HEK293 (cell line): ENCODE data around the gene RIC8B.

Experiments
- EGR2 ChIP-seq: fragments of 450-650 bp; formaldehyde crosslinking; IDR thresholded peaks from 2 replicates; pipeline ENCODE4 v1.5.1; 2016; ENCODE audit warnings: low read depth, missing biosample characterization, missing genetic modification characterization
- HOXA7 ChIP-seq: sonication (generic); formaldehyde crosslinking; IDR thresholded peaks from 2 replicates; pipeline ENCODE4 v1.8.1; 2022; ENCODE audit warnings: missing genetic modification reagents, borderline replicate concordance
- HOXC10 ChIP-seq: sonication (generic); formaldehyde crosslinking; IDR thresholded peaks from 2 replicates; pipeline ENCODE4 v1.8.1; 2023; ENCODE audit warnings: mild to moderate bottlenecking, missing genetic modification reagents
- KLF7 ChIP-seq: fragments of 450-650 bp; formaldehyde crosslinking; IDR thresholded peaks from 2 replicates; pipeline ENCODE4 v1.5.1; 2016; ENCODE audit warnings: missing biosample characterization, missing genetic modification characterization, borderline replicate concordance
- KLF9 ChIP-seq: fragments of 450-650 bp; formaldehyde crosslinking; IDR thresholded peaks from 2 replicates; pipeline ENCODE4 v1.5.1; 2016; ENCODE audit warnings: missing biosample characterization, missing genetic modification characterization, low read depth
- MEIS1 ChIP-seq: sonication (generic); formaldehyde crosslinking; IDR thresholded peaks from 2 replicates; pipeline ENCODE4 v1.8.1; 2022; ENCODE audit warnings: missing genetic modification reagents, mild to moderate bottlenecking, borderline replicate concordance
- MYNN ChIP-seq: fragments of 450-650 bp; formaldehyde crosslinking; IDR thresholded peaks from 2 replicates; pipeline ENCODE4 v1.5.1; 2016; ENCODE audit warnings: missing biosample characterization, missing genetic modification characterization, borderline replicate concordance
- PRDM1 ChIP-seq: fragments of 450-650 bp; formaldehyde crosslinking; IDR thresholded peaks from 2 replicates; pipeline ENCODE4; 2016; ENCODE audit warnings: missing biosample characterization, missing genetic modification characterization
- PRDM2 ChIP-seq: fragments of 450-650 bp; formaldehyde crosslinking; IDR thresholded peaks from 2 replicates; pipeline ENCODE4 v1.5.1; 2016; ENCODE audit warnings: missing biosample characterization, missing genetic modification characterization, borderline replicate concordance
- SP7 ChIP-seq: fragments of 450-650 bp; formaldehyde crosslinking; IDR thresholded peaks from 2 replicates; pipeline ENCODE4 v1.5.1; 2016; ENCODE audit warnings: missing biosample characterization, missing genetic modification characterization
- TRIM28 ChIP-seq: IDR thresholded peaks from 2 replicates; pipeline ENCODE4 v1.6.1; 2011; ENCODE audit warnings: low read length, control low read depth, borderline replicate concordance
- ZFP41 ChIP-seq: fragments of 450-650 bp; formaldehyde crosslinking; IDR thresholded peaks from 2 replicates; pipeline ENCODE4 v1.5.1; 2016; ENCODE audit warnings: missing biosample characterization, missing genetic modification characterization, borderline replicate concordance
- ZNF174 ChIP-seq: fragments of 450-650 bp; formaldehyde crosslinking; IDR thresholded peaks from 2 replicates; pipeline ENCODE4 v1.5.0; 2017; ENCODE audit warnings: missing biosample characterization, mild to moderate bottlenecking, missing genetic modification characterization
- ZNF184 ChIP-seq: fragments of 450-650 bp; IDR thresholded peaks from 2 replicates; pipeline ENCODE4 v1.5.1; 2018; ENCODE audit warnings: missing biosample characterization, mild to moderate bottlenecking, missing genetic modification characterization
- ZNF292 ChIP-seq: fragments of 450-650 bp; formaldehyde crosslinking; IDR thresholded peaks from 2 replicates; pipeline ENCODE4 v1.5.1; 2016; ENCODE audit warnings: low read depth, missing biosample characterization, missing genetic modification characterization, borderline replicate concordance
- ZNF302 ChIP-seq: fragments of 450-650 bp; formaldehyde crosslinking; IDR thresholded peaks from 2 replicates; pipeline ENCODE4 v1.5.1; 2016; ENCODE audit warnings: missing biosample characterization, missing genetic modification characterization, low read depth
- ZNF398 ChIP-seq: fragments of 450-650 bp; formaldehyde crosslinking; IDR thresholded peaks from 2 replicates; pipeline ENCODE4 v1.5.1; 2017; ENCODE audit warnings: missing biosample characterization, missing genetic modification characterization
- ZNF423 ChIP-seq: fragments of 450-650 bp; formaldehyde crosslinking; IDR thresholded peaks from 2 replicates; pipeline ENCODE4 v1.5.1; 2016; ENCODE audit warnings: missing biosample characterization, missing genetic modification characterization
- ZNF513 ChIP-seq: fragments of 450-650 bp; IDR thresholded peaks from 2 replicates; pipeline ENCODE4 v1.5.1; 2018; ENCODE audit warnings: missing biosample characterization, missing genetic modification characterization
- ZNF544 ChIP-seq: fragments of 450-650 bp; formaldehyde crosslinking; IDR thresholded peaks from 2 replicates; pipeline ENCODE4 v1.5.0; 2017; ENCODE audit warnings: missing biosample characterization, missing genetic modification characterization
- ZNF624 ChIP-seq: fragments of 450-650 bp; formaldehyde crosslinking; IDR thresholded peaks from 2 replicates; pipeline ENCODE4 v1.5.1; 2017; ENCODE audit warnings: missing biosample characterization, missing genetic modification characterization
- ZNF626 ChIP-seq: fragments of 450-650 bp; sonication (Bioruptor Pico); formaldehyde crosslinking; IDR thresholded peaks from 2 replicates; pipeline ENCODE4 v1.5.1; 2018; ENCODE audit warnings: missing biosample characterization, missing genetic modification characterization, inconsistent platforms
- ZNF645 ChIP-seq: fragments of 450-650 bp; formaldehyde crosslinking; IDR thresholded peaks from 2 replicates; pipeline ENCODE4; 2016; ENCODE audit warnings: missing biosample characterization, missing genetic modification characterization
- ZNF677 ChIP-seq: fragments of 450-650 bp; IDR thresholded peaks from 2 replicates; pipeline ENCODE4 v1.5.0; 2018; ENCODE audit warnings: missing biosample characterization, mild to moderate bottlenecking, missing genetic modification characterization, moderate library complexity
- ZNF777 ChIP-seq: fragments of 450-650 bp; formaldehyde crosslinking; IDR thresholded peaks from 2 replicates; pipeline ENCODE4 v1.5.1; 2017; ENCODE audit warnings: missing biosample characterization, missing genetic modification characterization, borderline replicate concordance
- ZSCAN23 ChIP-seq: fragments of 450-650 bp; formaldehyde crosslinking; IDR thresholded peaks from 2 replicates; pipeline ENCODE4 v1.5.1; 2016; ENCODE audit warnings: missing biosample characterization, missing genetic modification characterization
- TF ChIP-seq, protein P1 (sequence below): fragments of 450-650 bp; formaldehyde crosslinking; IDR thresholded peaks from 2 replicates; pipeline ENCODE4 v1.5.1; 2017; ENCODE audit warnings: missing biosample characterization, missing genetic modification characterization

Gene RIC8B

DNA sequence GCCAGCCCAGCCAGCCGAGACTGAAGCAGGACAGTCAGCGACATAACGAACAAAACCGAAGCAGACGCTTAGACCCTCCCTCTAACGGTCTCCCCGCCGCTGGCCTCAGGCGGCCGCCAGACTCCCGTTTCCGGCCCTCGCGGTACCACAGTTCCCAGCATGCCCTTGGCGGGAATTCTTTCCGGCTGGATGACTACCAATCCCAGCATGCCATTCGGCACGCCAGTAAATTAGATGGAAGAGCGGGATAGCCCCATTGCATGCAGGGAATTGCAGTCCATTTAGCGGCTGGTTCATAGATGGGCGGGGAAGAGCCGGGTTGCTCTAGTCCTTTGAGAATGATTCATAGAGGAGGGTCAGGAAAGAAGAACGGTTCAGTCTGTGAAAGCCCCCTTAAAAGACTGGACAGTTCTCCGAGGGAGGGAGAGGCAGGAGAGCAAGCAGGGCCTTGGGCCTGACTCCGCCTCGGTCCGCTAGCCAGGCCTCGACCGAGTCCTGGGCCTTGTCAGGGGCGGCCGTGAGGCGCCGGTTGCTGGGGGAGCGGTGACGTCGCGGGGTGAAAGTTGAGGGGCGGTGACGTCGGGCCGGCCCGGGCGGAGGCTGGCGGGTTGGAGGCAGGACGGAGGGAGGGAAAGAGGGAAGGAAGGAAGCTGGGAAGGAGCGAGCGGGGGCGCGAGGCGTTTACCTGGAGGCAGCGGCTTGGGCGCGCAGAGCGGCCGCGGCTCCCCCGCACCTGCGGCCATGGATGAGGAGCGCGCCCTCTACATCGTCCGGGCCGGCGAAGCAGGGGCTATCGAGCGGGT is at the start of gene RIC8B (continued):
- no peak for TF ChIP-seq PRDM2
- no peak for TF ChIP-seq ZNF292 (tag by site-specific recombination)
- peak; percentile 73; the same call in 1 of the 2 replicates for TF ChIP-seq TRIM28
- no peak for TF ChIP-seq ZNF302
- no peak for TF ChIP-seq MEIS1 (CRISPR knock-in tag)
- no peak for TF ChIP-seq ZNF544 (tag by site-specific recombination)
- peak; percentile 67; the same call in 1 of the 2 replicates for TF ChIP-seq KLF9 (tag by site-specific recombination)
- no peak for TF ChIP-seq ZNF624
- no peak for TF ChIP-seq HOXC10 (CRISPR knock-in tag)
- no peak for TF ChIP-seq ZNF423 (tag by site-specific recombination)
- TF ChIP-seq ZNF184 (tag by site-specific recombination): no peak
- TF ChIP-seq KLF7 (tag by site-specific recombination): no peak; the same call in 1 of the 2 replicates
- TF ChIP-seq ZNF174 (tag by site-specific recombination): no peak
- TF ChIP-seq ZNF626 (tag by site-specific recombination): no peak
- peak; percentile 93 for TF ChIP-seq EGR2 (tag by site-specific recombination)
- TF ChIP-seq ZNF677 (tag by site-specific recombination): no peak
- TF ChIP-seq ZFP41: no peak
- peak; percentile 85 for TF ChIP-seq ZNF398
- TF ChIP-seq HOXA7 (CRISPR knock-in tag): no peak
- TF ChIP-seq PRDM1 (tag by site-specific recombination): peak; percentile 89
- no peak for TF ChIP-seq ZSCAN23 (tag by site-specific recombination)
- no peak for TF ChIP-seq ZNF645
- no peak for TF ChIP-seq ZNF513 (tag by site-specific recombination)
- TF ChIP-seq, protein P1, sequence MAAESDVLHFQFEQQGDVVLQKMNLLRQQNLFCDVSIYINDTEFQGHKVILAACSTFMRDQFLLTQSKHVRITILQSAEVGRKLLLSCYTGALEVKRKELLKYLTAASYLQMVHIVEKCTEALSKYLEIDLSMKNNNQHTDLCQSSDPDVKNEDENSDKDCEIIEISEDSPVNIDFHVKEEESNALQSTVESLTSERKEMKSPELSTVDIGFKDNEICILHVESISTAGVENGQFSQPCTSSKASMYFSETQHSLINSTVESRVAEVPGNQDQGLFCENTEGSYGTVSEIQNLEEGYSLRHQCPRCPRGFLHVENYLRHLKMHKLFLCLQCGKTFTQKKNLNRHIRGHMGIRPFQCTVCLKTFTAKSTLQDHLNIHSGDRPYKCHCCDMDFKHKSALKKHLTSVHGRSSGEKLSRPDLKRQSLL (tag by site-specific recombination): peak; percentile 12; the same call in 1 of the 2 replicates
- TF ChIP-seq SP7 (tag by site-specific recombination): peak; percentile 81
- TF ChIP-seq MYNN (tag by site-specific recombination): peak; percentile 15; the same call in 1 of the 2 replicates
- peak; percentile 97 for TF ChIP-seq ZNF777 (tag by site-specific recombination)
